MG63 (cell line): Measurements from ENCODE around the gene PRKG1. TPM values are rescaled to one million over a fixed set of nuclear protein-coding genes. Genes with fewer than 3 reads are reported as not detected.

ENCODE experiments used
- DNase-seq: peaks from one replicate; pipeline ENCODE4 v3.0.0-alpha.2; 2020
- H3K27me3 ChIP-seq: fragments of 250-450 bp; sonication (Bioruptor Pico); 2 replicates; pipeline ENCODE4 v1.5.1; 2020; ENCODE audit warnings: mild to moderate bottlenecking, moderate library complexity
- H3K36me3 ChIP-seq: fragments of 250-450 bp; sonication (Bioruptor Pico); 2 replicates; pipeline ENCODE4 v1.5.1; 2020; ENCODE audit warnings: mild to moderate bottlenecking, moderate library complexity
- H3K4me3 ChIP-seq: fragments of 250-450 bp; sonication (Bioruptor Pico); 2 replicates; pipeline ENCODE4 v1.5.1; 2020; ENCODE audit warnings: mild to moderate bottlenecking, moderate library complexity
- H3K9me3 ChIP-seq: fragments of 250-450 bp; sonication (Bioruptor Pico); 2 replicates; pipeline ENCODE4 v1.5.1; 2020; ENCODE audit warnings: mild to moderate bottlenecking, moderate library complexity
- total RNA-seq: library from RNA; depleted of rRNA; stranded (reverse); fragments of >200 nt; shearing (Covaris generic); gene quantifications from 2 replicates; pipeline ENCODE4 v1.2.3, GENCODE V29; 2014; ENCODE audit warnings: low replicate concordance; rRNA removed

Gene PRKG1
- total RNA-seq, 1 experiment from 2014 or later = 3.9 TPM

DNA sequence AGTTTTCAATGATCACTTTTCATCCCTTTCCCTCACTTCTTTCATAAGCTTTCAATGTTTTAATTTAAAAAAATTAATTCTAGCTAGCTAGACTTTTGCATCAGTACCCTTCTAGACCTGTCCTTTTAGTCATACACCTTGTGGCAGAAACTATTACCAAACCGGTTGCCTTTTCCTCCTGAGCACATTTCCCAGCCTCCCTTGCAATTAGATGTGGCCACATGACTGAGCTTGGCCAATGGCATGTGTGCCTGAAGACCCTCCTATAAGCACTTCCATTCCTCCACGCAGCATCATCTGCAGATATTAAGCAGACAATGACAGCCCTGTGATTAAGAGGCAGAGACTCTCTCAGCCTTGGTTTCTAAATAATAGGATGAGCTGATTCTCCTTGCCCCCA, 1252.1 kb downstream of the PRKG1 start:
- DNase-seq = no peak
- Histone ChIP-seq H3K27me3 (no peaks in the 10 kb centered on the region), H3K36me3 (no peaks in the 10 kb centered on the region), H3K9me3 (no peaks in the 10 kb centered on the region), H3K4me3 (no peak overlapping the region)

DNA sequence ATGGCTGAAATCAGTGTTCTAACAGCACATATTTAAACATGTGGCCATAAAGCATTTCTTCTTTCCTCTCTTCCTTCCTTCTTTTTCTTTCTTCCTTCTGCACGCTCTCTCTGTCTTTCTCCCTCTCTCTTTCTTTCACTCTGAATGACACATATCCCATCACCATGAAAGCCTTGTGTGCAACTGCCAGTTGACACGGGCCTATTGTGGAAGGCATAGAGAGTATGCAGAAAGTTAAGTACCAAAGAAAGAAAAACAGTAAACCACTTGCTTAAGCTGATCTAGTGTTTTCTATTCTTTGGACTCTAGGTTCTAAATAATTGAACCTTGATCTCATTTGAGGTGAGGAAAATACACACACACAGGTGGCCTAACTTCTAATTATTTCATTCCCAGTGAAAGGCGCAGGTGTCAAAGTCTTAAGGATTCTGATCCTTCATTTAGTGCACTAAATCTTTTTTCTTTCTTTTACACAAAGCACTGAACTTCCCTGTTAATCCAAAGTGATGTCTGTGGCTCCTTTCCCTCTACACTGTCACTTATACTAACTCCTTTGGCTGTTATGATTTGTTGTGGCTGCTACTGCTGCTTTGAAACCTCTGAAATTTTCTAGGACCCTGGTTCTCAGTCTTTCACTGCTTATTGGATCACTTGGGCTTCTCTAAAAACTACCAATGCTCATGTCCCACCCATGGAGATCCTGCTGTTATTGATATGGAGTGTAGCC, 1257.5 kb downstream of the PRKG1 start:
- DNase-seq = no peak
- Histone ChIP-seq H3K4me3 (no peak overlapping the region), H3K27me3 (no peaks in the 10 kb centered on the region), H3K36me3 (no peaks in the 10 kb centered on the region), H3K9me3 (no peaks in the 10 kb centered on the region)

DNA sequence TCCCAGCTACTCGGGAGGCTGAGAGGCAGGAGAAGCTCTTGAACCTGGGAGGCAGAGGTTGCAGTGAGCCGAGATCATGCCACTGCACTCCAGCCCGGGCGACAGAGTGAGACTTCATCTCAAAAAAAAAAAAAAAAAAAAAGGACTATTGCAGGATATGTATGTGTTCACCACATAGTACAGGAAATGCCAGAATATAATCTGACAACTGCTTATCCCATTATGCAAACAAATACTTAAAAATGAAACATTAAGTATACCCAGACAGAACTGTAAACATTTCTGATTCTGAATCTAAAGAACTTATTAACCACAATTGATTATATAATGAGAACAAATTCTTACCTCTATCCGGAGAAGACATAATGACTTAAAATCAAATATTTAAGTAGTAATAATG, 1258.5 kb downstream of the PRKG1 start:
- no peak for DNase-seq
- H3K9me3 ChIP-seq = no peaks in the 10 kb centered on the region
- no peaks in the 10 kb centered on the region for H3K27me3 ChIP-seq
- H3K4me3 ChIP-seq = no peak overlapping the region
- no peaks in the 10 kb centered on the region for H3K36me3 ChIP-seq

DNA sequence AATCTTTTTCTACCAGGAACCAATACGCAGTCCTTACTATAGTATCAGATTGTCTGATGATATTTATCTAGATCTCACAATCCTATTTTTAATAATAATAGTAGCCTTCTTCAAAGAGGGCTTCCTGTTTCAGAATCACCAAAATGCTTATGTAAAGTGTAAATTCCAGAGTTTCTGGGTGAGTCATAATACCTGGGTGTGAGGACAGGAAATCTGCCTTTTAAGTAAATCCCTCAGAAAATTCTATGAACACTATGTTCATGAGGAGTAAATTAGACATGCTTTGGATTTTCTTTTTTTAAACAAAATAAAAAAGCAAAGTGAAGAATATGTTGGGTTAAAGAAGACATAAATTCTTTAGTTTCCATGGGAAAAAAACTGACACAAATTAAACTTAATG, 1260.3 kb downstream of the PRKG1 start:
- Histone ChIP-seq H3K36me3 (no peaks in the 10 kb centered on the region), H3K4me3 (no peak overlapping the region), H3K27me3 (no peaks in the 10 kb centered on the region), H3K9me3 (no peaks in the 10 kb centered on the region)
- DNase-seq = no peak

DNA sequence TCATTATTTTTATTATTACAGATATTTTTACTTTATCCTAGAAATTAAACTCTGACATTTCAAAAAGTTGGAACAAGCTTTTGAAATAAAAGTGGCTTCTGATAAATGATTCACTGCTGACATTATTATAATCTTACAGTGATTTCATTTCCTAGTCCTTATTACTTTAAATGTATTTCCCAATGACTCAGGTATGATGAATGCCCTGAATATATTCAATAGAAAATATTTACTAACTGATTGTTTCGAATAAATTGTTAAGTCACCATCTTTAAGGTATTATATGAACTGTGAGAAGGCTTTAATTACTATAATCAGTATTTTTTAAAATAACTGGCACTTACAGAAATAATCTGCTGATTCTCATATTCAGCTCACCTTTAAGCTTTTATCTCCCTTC, 1261.4 kb downstream of the PRKG1 start:
- Histone ChIP-seq H3K4me3 (no peak overlapping the region), H3K9me3 (no peaks in the 10 kb centered on the region), H3K36me3 (no peaks in the 10 kb centered on the region), H3K27me3 (no peaks in the 10 kb centered on the region)
- no peak for DNase-seq

DNA sequence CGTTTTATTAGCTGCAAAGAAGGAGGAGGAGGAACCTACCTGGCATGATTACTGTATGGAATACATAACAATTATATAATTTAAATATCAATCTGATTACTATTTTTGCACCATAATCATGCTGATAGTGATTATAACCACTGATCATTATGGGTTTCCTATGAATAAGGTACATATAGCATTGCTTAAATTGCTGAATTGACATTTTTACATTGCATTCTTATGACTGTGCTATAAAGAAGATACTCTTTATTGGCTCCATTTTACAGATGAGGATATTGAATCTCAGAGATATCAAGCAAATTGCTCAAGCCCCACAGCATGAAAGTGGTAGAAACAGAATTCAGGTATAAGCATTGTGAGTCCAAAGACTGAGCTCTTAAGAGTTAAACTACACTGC, 1262.9 kb downstream of the PRKG1 start:
- H3K9me3 ChIP-seq = no peaks in the 10 kb centered on the region
- no peak overlapping the region for H3K4me3 ChIP-seq
- H3K27me3 ChIP-seq = no peaks in the 10 kb centered on the region
- no peaks in the 10 kb centered on the region for H3K36me3 ChIP-seq
- DNase-seq = no peak

DNA sequence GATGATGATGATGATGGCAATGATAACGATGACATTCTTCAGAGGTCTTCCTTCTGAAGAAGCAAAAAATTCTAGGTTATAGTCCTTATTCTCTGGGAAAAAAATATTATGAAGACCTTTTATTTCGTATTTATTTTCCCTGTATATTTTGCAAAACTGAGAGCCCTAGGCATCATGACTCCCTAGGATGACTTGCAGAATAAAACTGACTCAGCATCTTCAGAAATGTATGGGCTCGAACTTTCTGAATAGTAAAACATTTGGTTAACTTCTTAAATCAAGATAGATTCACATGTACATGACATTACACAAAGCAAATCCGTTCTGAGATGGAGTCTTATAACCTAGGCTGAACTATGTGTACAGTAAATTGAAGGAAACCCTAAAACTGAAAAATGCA, 1269.2 kb downstream of the PRKG1 start:
- Histone ChIP-seq H3K4me3 (no peak overlapping the region), H3K36me3 (no peaks in the 10 kb centered on the region), H3K9me3 (no peaks in the 10 kb centered on the region), H3K27me3 (no peaks in the 10 kb centered on the region)
- DNase-seq = no peak

DNA sequence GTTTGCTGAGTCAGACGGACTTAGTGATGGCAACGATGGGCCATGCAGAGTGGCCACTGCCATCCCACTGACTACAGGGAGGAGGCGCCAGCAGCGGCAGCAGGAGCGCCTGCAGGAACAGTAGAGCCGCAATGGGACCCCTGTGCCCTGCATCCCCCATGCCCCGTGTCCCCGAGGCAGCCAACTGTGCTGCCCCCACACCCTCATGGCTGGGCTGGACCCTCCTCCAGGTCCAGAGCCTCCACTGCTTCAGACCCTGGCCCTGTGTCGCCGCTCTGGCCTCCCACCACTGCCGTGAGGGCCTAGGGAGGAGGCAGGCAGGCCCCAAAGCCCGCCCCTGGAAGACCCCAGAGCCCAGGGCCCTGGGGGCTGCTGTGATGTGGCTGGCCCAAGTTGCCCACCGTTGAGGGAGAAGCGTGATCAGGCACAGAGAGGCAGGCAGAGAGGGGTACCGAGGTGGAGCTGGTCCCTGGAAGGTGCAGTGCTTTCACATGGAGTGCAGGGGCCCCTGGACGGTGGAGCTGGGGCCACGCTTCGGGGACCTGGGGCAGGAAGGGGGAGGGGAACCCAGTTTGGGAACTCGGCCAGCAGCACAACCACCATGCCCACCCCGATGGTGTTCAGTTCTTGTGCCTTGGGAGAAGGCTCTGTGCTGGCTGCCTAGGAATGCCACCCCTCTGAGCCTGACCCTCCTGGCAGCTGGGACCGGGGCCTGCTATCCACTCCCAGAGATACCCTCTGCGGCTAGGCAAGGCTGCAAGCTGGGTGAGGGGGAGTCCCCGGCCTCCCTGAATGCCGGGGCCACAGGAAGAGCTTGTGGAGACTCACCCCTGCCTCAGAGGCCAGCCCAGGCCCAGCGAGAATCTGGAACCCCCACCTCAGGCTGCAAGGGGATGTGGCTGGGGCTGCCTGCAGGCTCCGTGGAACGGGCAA, 1272.4 kb downstream of the PRKG1 start:
- H3K36me3 ChIP-seq = no peaks in the 10 kb centered on the region
- no peaks in the 10 kb centered on the region for H3K9me3 ChIP-seq
- DNase-seq = no peak
- no peak overlapping the region for H3K4me3 ChIP-seq
- no peaks in the 10 kb centered on the region for H3K27me3 ChIP-seq

DNA sequence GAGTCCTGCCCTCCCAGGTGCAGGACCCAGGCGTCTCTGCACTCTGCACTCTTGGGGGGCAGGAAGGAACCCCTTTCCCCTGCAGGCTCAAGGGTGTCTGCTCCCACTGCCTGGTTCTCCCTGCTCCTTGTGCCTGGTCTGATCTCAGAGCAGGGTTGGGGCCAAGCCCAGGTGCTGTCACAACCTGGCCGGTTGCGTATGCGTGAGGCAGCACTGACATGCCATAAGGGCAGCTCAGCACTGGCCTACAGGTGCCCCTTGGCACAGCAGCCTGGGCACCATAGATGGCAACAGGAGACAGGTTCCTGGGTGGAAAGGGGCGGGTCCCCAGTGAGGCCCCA, 1273.0 kb downstream of the PRKG1 start:
- H3K4me3 ChIP-seq = no peak overlapping the region
- H3K9me3 ChIP-seq = no peaks in the 10 kb centered on the region
- no peaks in the 10 kb centered on the region for H3K36me3 ChIP-seq
- DNase-seq = no peak
- H3K27me3 ChIP-seq = no peaks in the 10 kb centered on the region

Other genes with a start within 250 kb of the PRKG1 start
- not detected in 2 replicates for gene A1CF, start 188.9 kb upstream of the PRKG1 start, total RNA-seq